ENCODE data around the gene AARSD1. TPM values are rescaled to one million over a fixed set of nuclear protein-coding genes. Genes with fewer than 3 reads are reported as not detected.
A peak's percentile ranks its signal among the peaks of the same experiment; 100 is the strongest.

Gene AARSD1
- total RNA-seq, 1 experiment from 2014 or later = 79.9 TPM

DNA sequence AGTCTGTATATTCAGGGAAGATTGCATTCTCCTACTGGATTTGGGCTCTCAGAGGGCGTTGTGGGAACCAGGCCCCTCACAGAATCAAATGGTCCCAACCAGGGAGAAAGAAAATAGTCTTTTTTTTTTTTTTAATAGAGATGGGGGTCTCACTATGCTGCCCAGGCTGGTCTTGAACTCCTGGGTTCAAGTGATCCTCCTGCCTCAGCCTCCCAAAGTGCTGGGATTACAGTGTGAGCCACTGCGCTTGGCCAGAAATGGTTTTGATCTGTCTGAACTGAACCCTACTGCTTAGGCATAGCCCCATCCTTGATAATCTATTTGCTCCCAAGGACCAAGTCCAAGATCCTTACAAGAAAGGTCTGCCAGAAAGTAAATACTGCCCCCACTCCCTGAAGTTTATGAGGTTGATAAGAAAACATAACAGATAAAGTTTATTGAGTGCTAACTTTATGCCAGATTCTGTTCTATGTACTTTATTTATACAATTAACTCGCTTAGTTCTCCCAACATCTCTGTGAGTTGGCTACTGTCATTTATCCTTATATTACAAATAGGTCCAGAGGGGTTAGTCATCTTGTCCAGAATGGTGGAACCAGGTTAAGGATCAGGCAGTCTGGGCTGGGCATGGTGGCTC, 50.2 kb downstream of the AARSD1 start:
- no peaks in the 10 kb centered on the region for H3K36me3 Mint-ChIP-seq (ENCODE audit: insufficient read depth, unreplicated experiment)
- DNase-seq (ENCODE audit: unreplicated experiment) = no peak
- TF ChIP-seq, protein P1, sequence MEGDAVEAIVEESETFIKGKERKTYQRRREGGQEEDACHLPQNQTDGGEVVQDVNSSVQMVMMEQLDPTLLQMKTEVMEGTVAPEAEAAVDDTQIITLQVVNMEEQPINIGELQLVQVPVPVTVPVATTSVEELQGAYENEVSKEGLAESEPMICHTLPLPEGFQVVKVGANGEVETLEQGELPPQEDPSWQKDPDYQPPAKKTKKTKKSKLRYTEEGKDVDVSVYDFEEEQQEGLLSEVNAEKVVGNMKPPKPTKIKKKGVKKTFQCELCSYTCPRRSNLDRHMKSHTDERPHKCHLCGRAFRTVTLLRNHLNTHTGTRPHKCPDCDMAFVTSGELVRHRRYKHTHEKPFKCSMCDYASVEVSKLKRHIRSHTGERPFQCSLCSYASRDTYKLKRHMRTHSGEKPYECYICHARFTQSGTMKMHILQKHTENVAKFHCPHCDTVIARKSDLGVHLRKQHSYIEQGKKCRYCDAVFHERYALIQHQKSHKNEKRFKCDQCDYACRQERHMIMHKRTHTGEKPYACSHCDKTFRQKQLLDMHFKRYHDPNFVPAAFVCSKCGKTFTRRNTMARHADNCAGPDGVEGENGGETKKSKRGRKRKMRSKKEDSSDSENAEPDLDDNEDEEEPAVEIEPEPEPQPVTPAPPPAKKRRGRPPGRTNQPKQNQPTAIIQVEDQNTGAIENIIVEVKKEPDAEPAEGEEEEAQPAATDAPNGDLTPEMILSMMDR (IDR thresholded peaks at IDR 0.05; ENCODE audit: unreplicated experiment) = no peak
- H3K9me3 Mint-ChIP-seq (ENCODE audit: unreplicated experiment) = no peaks in the 10 kb centered on the region
- H3K27ac Mint-ChIP-seq (ENCODE audit: low read depth, unreplicated experiment) = no peak overlapping the region
- CTCF ChIA-PET = no interaction called here
- peaks cover 5% of the 10 kb centered on the region for H3K4me1 Mint-ChIP-seq (ENCODE audit: insufficient read depth, unreplicated experiment)
- intact Hi-C loops (cut with micrococcal nuclease) = no loop called here
- peaks cover 26% of the 10 kb centered on the region for H3K27me3 Mint-ChIP-seq (ENCODE audit: insufficient read depth, unreplicated experiment)
- POLR2A ChIA-PET = interaction anchor here (1.0 to 1.1 kb wide), 2 partner anchors 19 to 50 kb away, joined by 3 to 4 read pairs; no protein-coding TSS in a partner anchor
- H3K4me3 Mint-ChIP-seq (ENCODE audit: unreplicated experiment) = no peak overlapping the region
- BruUV-seq (replicated peaks) = no TSS peak

DNA sequence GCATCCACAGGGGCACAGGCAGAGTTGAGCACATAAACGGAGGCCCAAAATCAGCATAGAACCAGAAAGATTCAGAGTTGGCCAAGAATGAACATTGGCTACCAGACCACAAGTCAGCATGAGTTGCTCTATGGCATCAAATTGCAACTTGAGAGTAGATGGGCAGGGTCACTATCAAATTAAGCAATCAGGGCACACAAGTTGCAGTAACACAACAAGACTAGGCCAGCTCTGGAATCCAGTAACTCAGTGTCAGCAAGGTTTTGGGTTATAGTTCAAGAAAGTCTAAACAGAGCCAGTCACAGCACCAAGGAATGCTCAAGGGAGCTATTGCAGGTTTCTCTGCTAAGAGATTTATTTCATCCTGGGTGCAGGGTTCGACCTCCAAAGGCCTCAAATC, 50.7 kb downstream of the AARSD1 start:
- Mint-ChIP-seq H3K27me3 (ENCODE audit: insufficient read depth, unreplicated experiment) (peaks cover 29% of the 10 kb centered on the region), H3K9me3 (ENCODE audit: unreplicated experiment) (no peaks in the 10 kb centered on the region), H3K4me1 (ENCODE audit: insufficient read depth, unreplicated experiment) (peaks cover 5% of the 10 kb centered on the region), H3K4me3 (ENCODE audit: unreplicated experiment) (no peak overlapping the region), H3K27ac (ENCODE audit: low read depth, unreplicated experiment) (no peak overlapping the region), H3K36me3 (ENCODE audit: insufficient read depth, unreplicated experiment) (no peaks in the 10 kb centered on the region)
- TF ChIP-seq, protein P1 (IDR thresholded peaks at IDR 0.05; ENCODE audit: unreplicated experiment) = no peak
- no TSS peak for BruUV-seq (replicated peaks)
- ChIA-PET POLR2A (interaction anchor here (1.0 to 1.1 kb wide), 2 partner anchors 19 to 50 kb away, joined by 3 to 4 read pairs; no protein-coding TSS in a partner anchor), CTCF (interaction anchor here (2.2 kb wide), 1 partner anchor 15 kb away, joined by 7 read pairs; no protein-coding TSS in a partner anchor)
- peak; percentile 56 for DNase-seq (ENCODE audit: unreplicated experiment)
- intact Hi-C loops (cut with micrococcal nuclease) = no loop called here

DNA sequence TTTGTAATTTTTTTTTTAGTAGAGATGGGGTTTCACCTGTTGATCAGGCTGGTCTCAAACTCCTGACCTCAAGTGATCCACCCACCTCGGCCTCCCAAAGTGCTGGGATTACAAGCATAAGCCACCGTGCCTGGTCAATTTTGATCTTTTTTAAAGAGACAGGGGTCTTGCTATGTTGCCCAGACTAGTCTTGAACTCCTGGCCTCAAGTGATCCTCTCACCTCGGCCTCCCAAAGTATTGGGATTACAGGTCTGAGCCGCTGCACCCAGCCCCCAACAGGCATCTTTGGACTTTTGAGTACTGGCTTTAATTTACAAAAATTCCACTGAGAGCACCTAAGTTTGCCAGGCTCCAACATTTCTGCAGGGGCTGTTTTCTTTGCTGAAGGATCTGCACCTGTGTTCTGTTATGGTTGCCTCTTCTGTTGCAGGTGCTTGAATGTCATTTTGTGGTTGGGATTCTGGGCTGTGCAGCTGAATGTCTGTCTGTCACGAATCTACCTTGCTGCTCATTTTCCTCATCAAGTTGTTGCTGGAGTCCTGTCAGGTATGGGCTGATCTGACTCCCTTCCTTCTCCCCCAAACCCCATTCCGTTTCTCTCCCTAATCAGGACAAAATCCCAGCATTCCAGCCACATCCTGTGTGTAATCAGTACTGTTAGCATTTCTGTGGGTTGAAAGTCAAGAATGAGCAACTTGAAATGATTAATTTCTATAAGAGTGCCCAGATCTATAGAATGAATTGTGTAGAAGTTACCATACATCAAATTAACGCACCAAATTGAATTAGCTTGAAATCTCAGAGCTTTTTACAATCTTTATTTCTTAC, 55.2 kb downstream of the AARSD1 start:
- no peak for DNase-seq (ENCODE audit: unreplicated experiment)
- H3K4me3 Mint-ChIP-seq (ENCODE audit: unreplicated experiment) = no peak overlapping the region
- H3K27ac Mint-ChIP-seq (ENCODE audit: low read depth, unreplicated experiment) = no peak overlapping the region
- intact Hi-C loops (cut with micrococcal nuclease) = no loop called here
- TF ChIP-seq, protein P1 (IDR thresholded peaks at IDR 0.05; ENCODE audit: unreplicated experiment) = no peak
- H3K36me3 Mint-ChIP-seq (ENCODE audit: insufficient read depth, unreplicated experiment) = no peaks in the 10 kb centered on the region
- CTCF ChIA-PET = no interaction called here
- POLR2A ChIA-PET = no interaction called here
- no TSS peak for BruUV-seq (replicated peaks)
- peaks cover 5% of the 10 kb centered on the region for H3K4me1 Mint-ChIP-seq (ENCODE audit: insufficient read depth, unreplicated experiment)
- no peaks in the 10 kb centered on the region for H3K9me3 Mint-ChIP-seq (ENCODE audit: unreplicated experiment)
- H3K27me3 Mint-ChIP-seq (ENCODE audit: insufficient read depth, unreplicated experiment) = peaks cover 50% of the 10 kb centered on the region

DNA sequence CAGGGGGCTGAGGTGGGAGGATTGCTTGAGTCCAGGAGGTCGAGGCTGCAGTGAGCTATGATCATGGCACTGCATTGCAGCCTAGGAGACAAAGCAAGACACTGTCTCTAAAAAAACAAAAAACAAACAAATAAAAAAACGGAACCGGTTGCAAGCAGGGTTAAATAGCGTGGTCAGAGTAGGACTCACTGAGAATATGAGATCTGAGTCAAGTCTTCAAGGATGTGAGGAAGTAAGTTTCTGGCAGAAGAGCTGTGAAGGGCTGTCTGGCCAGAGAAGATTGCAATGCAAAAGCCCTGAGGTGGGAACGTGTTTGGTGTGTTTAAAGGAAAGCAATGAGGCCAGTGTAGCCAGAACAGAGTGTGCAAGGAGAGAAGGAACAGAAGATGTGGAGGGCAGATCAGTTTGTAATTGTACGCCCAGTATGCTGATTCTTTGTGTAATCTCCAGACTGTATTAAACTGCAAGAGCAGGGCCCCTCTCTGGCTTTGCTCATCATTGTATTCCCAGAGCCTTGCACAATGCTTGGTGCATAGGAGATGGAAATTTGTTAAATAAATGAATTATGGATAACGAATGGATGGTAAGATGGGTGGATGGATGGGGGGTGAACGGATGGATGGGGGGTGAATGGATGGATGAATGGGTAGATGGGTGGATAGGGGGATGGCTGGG, 57.3 kb downstream of the AARSD1 start:
- intact Hi-C loops (cut with micrococcal nuclease) = no loop called here
- no peaks in the 10 kb centered on the region for H3K4me1 Mint-ChIP-seq (ENCODE audit: insufficient read depth, unreplicated experiment)
- H3K4me3 Mint-ChIP-seq (ENCODE audit: unreplicated experiment) = no peak overlapping the region
- no TSS peak for BruUV-seq (replicated peaks)
- TF ChIP-seq, protein P1 (IDR thresholded peaks at IDR 0.05; ENCODE audit: unreplicated experiment) = no peak
- H3K27me3 Mint-ChIP-seq (ENCODE audit: insufficient read depth, unreplicated experiment) = peaks cover 50% of the 10 kb centered on the region
- DNase-seq (ENCODE audit: unreplicated experiment) = no peak
- ChIA-PET CTCF (interaction anchor here (0.8 kb wide), 1 partner anchor 55 kb away, joined by 3 read pairs; no protein-coding TSS in a partner anchor), POLR2A (interaction anchor here (0.7 kb wide), 1 partner anchor 133 kb away, joined by 3 read pairs; the partner anchor contains the start of gene VPS25)
- no peaks in the 10 kb centered on the region for H3K9me3 Mint-ChIP-seq (ENCODE audit: unreplicated experiment)
- no peak overlapping the region for H3K27ac Mint-ChIP-seq (ENCODE audit: low read depth, unreplicated experiment)
- H3K36me3 Mint-ChIP-seq (ENCODE audit: insufficient read depth, unreplicated experiment) = no peaks in the 10 kb centered on the region

Data from MCF 10A (cell line).